ENCODE data around the gene SQSTM1. TPM values are rescaled to one million over a fixed set of nuclear protein-coding genes. Genes with fewer than 3 reads are reported as not detected.
"Not testable (repeated sequence)": the region's sequence is repeated elsewhere in the genome, so short reads cannot be mapped to it uniquely, and the experiment has no call there.

Gene SQSTM1
- total RNA-seq, 2 experiments from 2014 or later, result 105 to 123 TPM

- Mint-ChIP-seq H3K36me3 (ENCODE audit: low read depth) (peaks cover 13% of the 10 kb centered on the region), H3K4me1 (ENCODE audit: low read depth) (no peaks in the 10 kb centered on the region), H3K4me3 (no peak overlapping the region), H3K27me3 (no peaks in the 10 kb centered on the region), H3K9me3 (no peaks in the 10 kb centered on the region), H3K27ac (no peak overlapping the region)
- no peak for ATAC-seq
- TF ChIP-seq, protein P1, sequence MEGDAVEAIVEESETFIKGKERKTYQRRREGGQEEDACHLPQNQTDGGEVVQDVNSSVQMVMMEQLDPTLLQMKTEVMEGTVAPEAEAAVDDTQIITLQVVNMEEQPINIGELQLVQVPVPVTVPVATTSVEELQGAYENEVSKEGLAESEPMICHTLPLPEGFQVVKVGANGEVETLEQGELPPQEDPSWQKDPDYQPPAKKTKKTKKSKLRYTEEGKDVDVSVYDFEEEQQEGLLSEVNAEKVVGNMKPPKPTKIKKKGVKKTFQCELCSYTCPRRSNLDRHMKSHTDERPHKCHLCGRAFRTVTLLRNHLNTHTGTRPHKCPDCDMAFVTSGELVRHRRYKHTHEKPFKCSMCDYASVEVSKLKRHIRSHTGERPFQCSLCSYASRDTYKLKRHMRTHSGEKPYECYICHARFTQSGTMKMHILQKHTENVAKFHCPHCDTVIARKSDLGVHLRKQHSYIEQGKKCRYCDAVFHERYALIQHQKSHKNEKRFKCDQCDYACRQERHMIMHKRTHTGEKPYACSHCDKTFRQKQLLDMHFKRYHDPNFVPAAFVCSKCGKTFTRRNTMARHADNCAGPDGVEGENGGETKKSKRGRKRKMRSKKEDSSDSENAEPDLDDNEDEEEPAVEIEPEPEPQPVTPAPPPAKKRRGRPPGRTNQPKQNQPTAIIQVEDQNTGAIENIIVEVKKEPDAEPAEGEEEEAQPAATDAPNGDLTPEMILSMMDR (IDR thresholded peaks at IDR 0.05), result no peak
- ChIA-PET POLR2A (no interaction called here), CTCF (interaction anchor here (1.5 to 5.6 kb wide), 2 partner anchors 17 to 21 kb away, joined by 3 to 28 read pairs; no protein-coding TSS in a partner anchor)
- DNase-seq, result no peak
- intact Hi-C loops (cut with micrococcal nuclease), result no loop called here
Measured at GRCh38 chr5:179780362-179780761, 40.3 kb upstream of the SQSTM1 start.

- no peak overlapping the region for H3K4me3 Mint-ChIP-seq
- no peak overlapping the region for H3K27ac Mint-ChIP-seq
- ATAC-seq (no peak), DNase-seq (no peak)
- H3K9me3 Mint-ChIP-seq, result no peaks in the 10 kb centered on the region
- intact Hi-C loops (cut with micrococcal nuclease), result no loop called here
- POLR2A ChIA-PET, result no interaction called here
- TF ChIP-seq, protein P1 (IDR thresholded peaks at IDR 0.05), result no peak
- peaks cover 7% of the 10 kb centered on the region for H3K36me3 Mint-ChIP-seq (ENCODE audit: low read depth)
- CTCF ChIA-PET, result interaction anchor here (5.6 kb wide), 1 partner anchor 19 kb away, joined by 28 read pairs; no protein-coding TSS in a partner anchor
- no peaks in the 10 kb centered on the region for H3K27me3 Mint-ChIP-seq
- H3K4me1 Mint-ChIP-seq (ENCODE audit: low read depth), result no peaks in the 10 kb centered on the region
Measured at GRCh38 chr5:179781846-179782245, 38.9 kb upstream of the SQSTM1 start.

DNA sequence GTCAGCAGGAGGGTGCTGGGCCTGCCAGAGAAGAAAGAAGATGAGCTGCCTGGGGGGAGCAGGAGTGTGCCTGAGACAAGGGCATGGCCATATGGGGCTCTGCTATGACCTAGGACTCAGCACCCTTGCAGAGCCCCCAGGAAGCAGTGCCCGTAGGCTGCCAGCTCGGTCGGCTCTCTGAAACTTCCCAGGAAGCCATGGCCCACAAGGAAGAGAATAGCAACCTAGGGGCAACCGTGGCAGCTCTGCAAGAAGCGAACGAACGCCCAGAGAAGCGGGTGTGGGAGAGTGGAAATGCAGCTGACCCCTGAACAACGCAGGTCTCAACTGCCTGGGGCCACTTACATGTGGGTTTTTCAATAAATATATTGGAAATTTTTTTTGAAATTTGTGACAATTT is 37.6 kb upstream of the SQSTM1 start:
- ATAC-seq (no peak), DNase-seq (no peak)
- POLR2A ChIA-PET, result interaction anchor here (0.7 to 1.0 kb wide), 2 partner anchors 12 to 92 kb away, joined by 3 read pairs; no protein-coding TSS in a partner anchor

GRCh38 chr5:179786861-179787260 is 33.8 kb upstream of the SQSTM1 start:
- ChIA-PET CTCF (interaction anchor here (1.2 to 1.7 kb wide), 2 partner anchors 15 to 24 kb away, joined by 3 to 6 read pairs; no protein-coding TSS in a partner anchor), POLR2A (interaction anchor here (0.6 kb wide), 1 partner anchor 138 kb away, joined by 3 read pairs; no protein-coding TSS in a partner anchor)
- TF ChIP-seq, protein P1 (IDR thresholded peaks at IDR 0.05), result no peak

More for the DNA sequence above, 37.6 kb upstream of the SQSTM1 start:
- Mint-ChIP-seq H3K9me3 (no peaks in the 10 kb centered on the region), H3K27ac (no peak overlapping the region), H3K4me3 (no peak overlapping the region), H3K36me3 (ENCODE audit: low read depth) (peaks cover 3% of the 10 kb centered on the region), H3K4me1 (ENCODE audit: low read depth) (no peaks in the 10 kb centered on the region), H3K27me3 (no peaks in the 10 kb centered on the region)
- TF ChIP-seq, protein P1 (IDR thresholded peaks at IDR 0.05), result no peak
- CTCF ChIA-PET, result interaction anchor here (1.2 to 5.6 kb wide), 4 partner anchors 13 to 20 kb away, joined by 3 to 28 read pairs (median 4); no protein-coding TSS in a partner anchor
- intact Hi-C loops (cut with micrococcal nuclease), result no loop called here

DNA sequence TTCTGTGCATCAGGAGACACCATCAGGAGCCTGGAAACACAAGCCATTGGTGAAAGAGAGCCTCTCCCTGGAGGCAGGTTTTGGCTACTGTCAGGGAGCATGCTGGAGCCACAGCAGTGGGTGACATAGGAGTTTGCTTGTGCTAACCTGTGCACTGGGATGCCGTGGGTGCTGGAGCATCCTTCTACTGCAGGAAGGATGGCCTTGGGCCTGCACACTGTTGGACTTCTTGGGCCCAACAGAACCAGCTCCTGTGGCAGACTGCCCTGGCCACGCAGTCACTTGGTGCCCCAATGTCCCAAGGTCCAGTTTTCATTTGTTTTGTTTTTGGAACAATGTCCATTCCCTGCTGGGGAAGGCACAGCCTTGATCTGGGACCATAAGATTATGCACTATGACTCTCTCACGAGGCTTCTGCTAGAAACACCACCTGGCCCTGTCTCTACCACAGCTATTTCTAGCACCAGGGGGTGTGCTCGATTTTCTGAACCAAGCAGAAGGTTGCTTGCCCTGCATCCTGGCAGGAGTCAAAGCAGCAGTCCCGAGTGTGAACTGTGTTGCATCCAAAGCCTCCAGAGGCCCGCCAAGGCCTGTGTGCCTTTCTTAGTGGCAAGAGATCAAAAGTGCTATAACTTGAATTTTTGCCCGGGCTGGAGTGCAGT is 32.4 kb upstream of the SQSTM1 start:
- Mint-ChIP-seq H3K36me3 (ENCODE audit: low read depth) (no peaks in the 10 kb centered on the region), H3K27me3 (no peaks in the 10 kb centered on the region), H3K27ac (no peak overlapping the region), H3K4me3 (no peak overlapping the region), H3K4me1 (ENCODE audit: low read depth) (peaks cover 2% of the 10 kb centered on the region), H3K9me3 (no peaks in the 10 kb centered on the region)
- TF ChIP-seq, protein P1 (IDR thresholded peaks at IDR 0.05), result no peak
- ChIA-PET CTCF (no interaction called here), POLR2A (no interaction called here)
- intact Hi-C loops (cut with micrococcal nuclease), result no loop called here
- ATAC-seq (no peak), DNase-seq (no peak)

More at GRCh38 chr5:179786861-179787260, 33.8 kb upstream of the SQSTM1 start:
- no peak overlapping the region for H3K4me3 Mint-ChIP-seq
- H3K4me1 Mint-ChIP-seq (ENCODE audit: low read depth), result no peaks in the 10 kb centered on the region
- intact Hi-C loops (cut with micrococcal nuclease), result no loop called here
- no peaks in the 10 kb centered on the region for H3K9me3 Mint-ChIP-seq
- no peak for DNase-seq
- H3K27me3 Mint-ChIP-seq, result no peaks in the 10 kb centered on the region
- no peak for ATAC-seq
- H3K27ac Mint-ChIP-seq, result no peak overlapping the region
- no peaks in the 10 kb centered on the region for H3K36me3 Mint-ChIP-seq (ENCODE audit: low read depth)

DNA sequence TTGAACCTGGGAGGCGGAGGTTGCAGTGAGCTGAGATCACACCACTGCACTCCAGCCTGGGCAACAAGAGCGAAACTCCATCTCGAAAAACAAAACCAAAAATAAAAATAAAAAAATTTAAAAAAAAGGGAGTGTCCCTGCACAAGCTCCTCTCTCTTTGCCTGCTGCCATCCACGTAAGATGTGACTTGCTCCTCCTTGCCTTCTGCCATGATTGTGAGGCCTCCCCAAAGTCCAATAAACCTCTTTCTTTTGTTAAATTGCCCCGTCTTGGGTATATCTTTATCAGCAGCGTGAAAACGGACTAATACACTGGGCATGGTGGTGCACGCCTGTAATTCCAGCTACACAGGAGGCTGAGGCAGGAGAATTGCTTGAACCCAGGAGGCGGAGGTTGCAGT is 31.4 kb upstream of the SQSTM1 start:
- H3K27me3 Mint-ChIP-seq; H3K9me3 Mint-ChIP-seq; H3K4me3 Mint-ChIP-seq; DNase-seq; ATAC-seq; POLR2A ChIA-PET; H3K27ac Mint-ChIP-seq; CTCF ChIA-PET; intact Hi-C loops (cut with micrococcal nuclease); H3K36me3 Mint-ChIP-seq (ENCODE audit: low read depth): not testable (repeated sequence)
- H3K4me1 Mint-ChIP-seq (ENCODE audit: low read depth), result peaks cover 11% of the 10 kb centered on the region

Measured in activated CD8-positive, alpha-beta T cell treated with anti-CD3 and anti-CD28 coated beads for 36 hours (primary cell).